K562 (cell line): ENCODE data around the gene GPATCH2L. TPM values are rescaled to one million over a fixed set of nuclear protein-coding genes. Genes with fewer than 3 reads are reported as not detected.
A peak's percentile ranks its signal among the peaks of the same experiment; 100 is the strongest.

Experiments
- ARNT ChIP-seq, 2 experiments: fragments of 450-650 bp; IDR thresholded peaks; 2 replicates each; pipeline ENCODE4 v1.6.1; 2016; ENCODE audit warnings: mild to moderate bottlenecking in 1 of 2
- ATF1 ChIP-seq, 2 experiments: fragments of 450-650 bp in 1 of 2; IDR thresholded peaks; 2 replicates each; pipeline ENCODE4 v1.6.1; 2016; ENCODE audit warnings: missing compliant biosample characterization in 1 of 2, missing genetic modification characterization in 1 of 2
- CXXC5 ChIP-seq: fragments of 250-450 bp; sonication (Bioruptor Pico); IDR thresholded peaks from 2 replicates; pipeline ENCODE4 v1.8.0; 2022; ENCODE audit warnings: inconsistent platforms, mild to moderate bottlenecking, moderate library complexity
- FOXP1 ChIP-seq: sonication (generic); formaldehyde crosslinking; IDR thresholded peaks from 2 replicates; pipeline ENCODE4 v1.8.0; 2022; ENCODE audit warnings: mild to moderate bottlenecking, missing genetic modification reagents
- MAZ ChIP-seq, 2 experiments: fragments of 450-650 bp in 1 of 2; sonication (generic) in 1 of 2; formaldehyde crosslinking; IDR thresholded peaks in 1 of 2; conservative IDR thresholded peaks in 1 of 2; 2 replicates each; pipeline versions ENCODE4 v1.4.0 to v1.5.0; 2020; ENCODE audit warnings: mild to moderate bottlenecking in 1 of 2, missing genetic modification reagents in 1 of 2
- PHF20 ChIP-seq: fragments of 450-650 bp; IDR thresholded peaks from 2 replicates; pipeline ENCODE4 v1.6.1; 2018; ENCODE audit not compliant: partially characterized antibody
- RBFOX2 ChIP-seq: fragments of 200-400 bp; formaldehyde crosslinking; IDR thresholded peaks from 2 replicates; pipeline ENCODE4 v1.6.1; 2017; ENCODE audit warnings: low read depth, mild to moderate bottlenecking, low read length, moderate library complexity
- SLC30A9 ChIP-seq: fragments of 250-450 bp; sonication (Bioruptor Pico); IDR thresholded peaks from 2 replicates; pipeline ENCODE4 v1.8.0; 2022; ENCODE audit warnings: mild to moderate bottlenecking, moderate library complexity
- SRSF1 ChIP-seq: fragments of 200-400 bp; formaldehyde crosslinking; IDR thresholded peaks from 2 replicates; pipeline ENCODE4 v1.6.1; 2017; ENCODE audit warnings: mild to moderate bottlenecking, low read depth, low read length, moderate library complexity
- TBL1XR1 ChIP-seq, 2 experiments: IDR thresholded peaks; 2 replicates each; pipeline ENCODE4 v1.6.1; 2012; ENCODE audit warnings: improper control_type of control experiment in 2 of 2, low read length in 2 of 2, mild to moderate bottlenecking in 1 of 2
- TEAD2 ChIP-seq: fragments of 450-650 bp; IDR thresholded peaks from 2 replicates; pipeline ENCODE4 v1.6.1; 2016; ENCODE audit warnings: missing genetic modification characterization, control low read depth, missing compliant biosample characterization
- ZNF175 ChIP-seq: fragments of 200-800 bp; sonication (Bioruptor generic); IDR thresholded peaks from 2 replicates; pipeline ENCODE4 v1.6.1; 2016; ENCODE audit warnings: low read depth, mild to moderate bottlenecking, missing genetic modification characterization, missing compliant biosample characterization
- ZNF184 ChIP-seq: sonication (generic); formaldehyde crosslinking; IDR thresholded peaks from 2 replicates; pipeline ENCODE4 v1.5.0; 2020; ENCODE audit warnings: missing genetic modification reagents
- ZNF212 ChIP-seq: fragments of 450-650 bp; formaldehyde crosslinking; IDR thresholded peaks from 2 replicates; pipeline ENCODE4 v1.4.0; 2020; ENCODE audit warnings: mild to moderate bottlenecking
- polyA plus RNA-seq, 8 experiments: library from polyadenylated mRNA; depleted of rRNA in 4 of 8; stranded (reverse) in 5 of 8; unstranded in 3 of 8; fragments of >200 nt; fragmentation: Nextera tagmentation in 2 of 8; fragmentation: Illumina TruSeq in 1 of 8; extraction: Ambion mirVana in 2 of 8; extraction: Trizol in 1 of 8; gene quantifications; 2 replicates each; pipeline versions ENCODE4 v1.2.1 to v1.2.3, GENCODE V29; 2011 to 2014; ENCODE audit warnings: inconsistent platforms in 1 of 8, missing spikeins in 1 of 8
- total RNA-seq, 7 experiments: library from RNA; depleted of rRNA in 6 of 7; stranded (reverse); fragments of >200 nt in 6 of 7; fragmentation: Illumina TruSeq in 2 of 7; extraction: Trizol in 2 of 7; gene quantifications; 2 replicates each; pipeline versions ENCODE4 v1.2.1 to v1.2.3, GENCODE V29; 2011 to 2021; ENCODE audit warnings: low replicate concordance in 1 of 7
- TF ChIP-seq, protein P1 (sequence below): fragments of 250-450 bp; sonication (Bioruptor Pico); IDR thresholded peaks from 2 replicates; pipeline ENCODE4 v1.4.0; 2020
- TF ChIP-seq, protein P2 (sequence below): IDR thresholded peaks from 3 replicates; pipeline ENCODE4 v1.6.1; 2011; ENCODE audit warnings: borderline replicate concordance, mild to moderate bottlenecking; ENCODE audit not compliant: insufficient read length, insufficient read depth
- TF ChIP-seq, protein P3 (sequence below): fragments of 200-800 bp; sonication (Bioruptor generic); IDR thresholded peaks from 2 replicates; pipeline ENCODE4 v1.6.1; 2017; ENCODE audit warnings: missing genetic modification characterization, missing compliant biosample characterization
- TF ChIP-seq, protein P4 (sequence below): fragments of 450-650 bp; formaldehyde crosslinking; IDR thresholded peaks from 2 replicates; pipeline ENCODE4 v1.4.0; 2020; ENCODE audit warnings: mild to moderate bottlenecking, moderate library complexity

GPATCH2L gene
- total and polyA plus RNA-seq, 9 of the 15 experiments (the other 6 are each of a cell fraction or from before 2014, with no cell fraction given), result 13.1 to 39.6 (median 20.0) TPM

DNA sequence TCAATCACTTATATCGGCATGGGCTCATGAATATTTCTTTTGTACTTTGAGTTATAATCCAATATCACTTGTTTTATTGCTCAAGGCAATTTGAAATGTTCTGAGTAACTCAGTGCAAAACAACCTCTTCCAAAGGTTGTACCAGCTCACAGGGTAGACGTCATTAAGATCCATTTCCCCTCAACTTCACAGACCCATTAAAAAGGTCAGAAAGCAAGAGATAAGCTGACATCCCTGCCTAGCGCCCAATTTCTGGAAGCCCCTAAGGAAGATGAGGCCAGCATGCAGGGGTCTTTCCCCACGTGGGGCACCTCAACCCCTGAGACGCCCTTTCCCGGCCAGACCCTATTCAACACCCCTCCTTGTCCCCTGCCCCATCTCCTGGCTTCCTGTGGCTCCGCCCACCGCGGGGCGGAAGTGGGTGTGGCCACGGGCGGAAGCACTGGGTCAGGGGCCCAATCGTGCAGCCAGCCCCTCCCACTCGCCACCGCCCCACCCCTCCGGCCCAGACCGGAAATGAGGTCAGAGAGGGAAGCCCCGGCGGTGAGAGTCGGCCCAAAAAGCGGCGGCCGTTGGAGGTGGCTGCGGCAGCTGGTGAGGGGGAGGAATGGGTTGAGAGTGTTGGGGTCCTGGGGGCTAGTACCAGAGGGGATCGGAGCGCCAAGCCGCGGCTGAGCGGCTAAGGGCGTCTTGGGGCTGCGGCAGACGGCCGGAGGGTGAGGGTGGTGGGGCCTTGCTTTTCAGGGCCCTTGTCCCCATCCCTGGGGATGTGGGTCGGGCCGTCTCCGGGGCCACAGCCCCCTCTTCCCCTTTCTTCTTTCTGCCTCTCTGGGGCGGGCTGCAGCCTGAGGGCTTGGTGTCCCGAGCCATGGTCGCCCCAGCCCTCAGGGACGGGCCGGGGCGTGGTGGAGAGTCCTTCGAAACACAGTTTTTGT, at the start of gene GPATCH2L (continued):
- TF ChIP-seq, protein P1, sequence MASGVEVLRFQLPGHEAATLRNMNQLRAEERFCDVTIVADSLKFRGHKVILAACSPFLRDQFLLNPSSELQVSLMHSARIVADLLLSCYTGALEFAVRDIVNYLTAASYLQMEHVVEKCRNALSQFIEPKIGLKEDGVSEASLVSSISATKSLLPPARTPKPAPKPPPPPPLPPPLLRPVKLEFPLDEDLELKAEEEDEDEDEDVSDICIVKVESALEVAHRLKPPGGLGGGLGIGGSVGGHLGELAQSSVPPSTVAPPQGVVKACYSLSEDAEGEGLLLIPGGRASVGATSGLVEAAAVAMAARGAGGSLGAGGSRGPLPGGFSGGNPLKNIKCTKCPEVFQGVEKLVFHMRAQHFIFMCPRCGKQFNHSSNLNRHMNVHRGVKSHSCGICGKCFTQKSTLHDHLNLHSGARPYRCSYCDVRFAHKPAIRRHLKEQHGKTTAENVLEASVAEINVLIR, result peak; percentile 47; the same call in 1 of the 2 replicates
- TF ChIP-seq ZNF184 (CRISPR knock-in tag) (no peak), TBL1XR1 (IDR thresholded peaks at IDR 0.05; ENCODE audit: low read length in 2 of 2) (no peak), SRSF1 (no peak), SLC30A9 (no peak), PHF20 (peak; percentile 26), ZNF212 (CRISPR knock-in tag) (no peak), ATF1 (CRISPR knock-in tag; IDR thresholded peaks at IDR 0.05) (no peak), ATF1 (tag; IDR thresholded peaks at IDR 0.05) (peak; percentile 60), RBFOX2 (peak; percentile 89), FOXP1 (CRISPR knock-in tag) (peak; percentile 57; the same call in 1 of the 2 replicates), MAZ (CRISPR knock-in tag; conservative IDR thresholded peaks at IDR 0.05 in 1 of 2, IDR thresholded peaks at IDR 0.05 in 1 of 2) (peak in 1 of 2 experiments; percentile 66; a peak in 3 of 4 replicates), ZNF175 (CRISPR knock-in tag) (no peak), CXXC5 (CRISPR knock-in tag) (no peak), ARNT (IDR thresholded peaks at IDR 0.05) (no peak), TEAD2 (tag) (no peak)
- TF ChIP-seq, protein P2, sequence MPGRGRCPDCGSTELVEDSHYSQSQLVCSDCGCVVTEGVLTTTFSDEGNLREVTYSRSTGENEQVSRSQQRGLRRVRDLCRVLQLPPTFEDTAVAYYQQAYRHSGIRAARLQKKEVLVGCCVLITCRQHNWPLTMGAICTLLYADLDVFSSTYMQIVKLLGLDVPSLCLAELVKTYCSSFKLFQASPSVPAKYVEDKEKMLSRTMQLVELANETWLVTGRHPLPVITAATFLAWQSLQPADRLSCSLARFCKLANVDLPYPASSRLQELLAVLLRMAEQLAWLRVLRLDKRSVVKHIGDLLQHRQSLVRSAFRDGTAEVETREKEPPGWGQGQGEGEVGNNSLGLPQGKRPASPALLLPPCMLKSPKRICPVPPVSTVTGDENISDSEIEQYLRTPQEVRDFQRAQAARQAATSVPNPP, result no peak
- TF ChIP-seq, protein P3, sequence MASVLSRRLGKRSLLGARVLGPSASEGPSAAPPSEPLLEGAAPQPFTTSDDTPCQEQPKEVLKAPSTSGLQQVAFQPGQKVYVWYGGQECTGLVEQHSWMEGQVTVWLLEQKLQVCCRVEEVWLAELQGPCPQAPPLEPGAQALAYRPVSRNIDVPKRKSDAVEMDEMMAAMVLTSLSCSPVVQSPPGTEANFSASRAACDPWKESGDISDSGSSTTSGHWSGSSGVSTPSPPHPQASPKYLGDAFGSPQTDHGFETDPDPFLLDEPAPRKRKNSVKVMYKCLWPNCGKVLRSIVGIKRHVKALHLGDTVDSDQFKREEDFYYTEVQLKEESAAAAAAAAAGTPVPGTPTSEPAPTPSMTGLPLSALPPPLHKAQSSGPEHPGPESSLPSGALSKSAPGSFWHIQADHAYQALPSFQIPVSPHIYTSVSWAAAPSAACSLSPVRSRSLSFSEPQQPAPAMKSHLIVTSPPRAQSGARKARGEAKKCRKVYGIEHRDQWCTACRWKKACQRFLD (CRISPR knock-in tag), result 0 out of 2 replicates have a peak, but pooled peaks have one; percentile 53
- TF ChIP-seq, protein P4, sequence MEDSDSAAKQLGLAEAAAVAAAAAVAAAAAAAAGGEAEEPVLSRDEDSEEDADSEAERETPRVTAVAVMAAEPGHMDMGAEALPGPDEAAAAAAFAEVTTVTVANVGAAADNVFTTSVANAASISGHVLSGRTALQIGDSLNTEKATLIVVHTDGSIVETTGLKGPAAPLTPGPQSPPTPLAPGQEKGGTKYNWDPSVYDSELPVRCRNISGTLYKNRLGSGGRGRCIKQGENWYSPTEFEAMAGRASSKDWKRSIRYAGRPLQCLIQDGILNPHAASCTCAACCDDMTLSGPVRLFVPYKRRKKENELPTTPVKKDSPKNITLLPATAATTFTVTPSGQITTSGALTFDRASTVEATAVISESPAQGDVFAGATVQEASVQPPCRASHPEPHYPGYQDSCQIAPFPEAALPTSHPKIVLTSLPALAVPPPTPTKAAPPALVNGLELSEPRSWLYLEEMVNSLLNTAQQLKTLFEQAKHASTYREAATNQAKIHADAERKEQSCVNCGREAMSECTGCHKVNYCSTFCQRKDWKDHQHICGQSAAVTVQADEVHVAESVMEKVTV (CRISPR knock-in tag), result no peak
